GM23338 (cell line): Measurements from ENCODE around the gene IKZF1. TPM values are rescaled to one million over a fixed set of nuclear protein-coding genes. Genes with fewer than 3 reads are reported as not detected.

Experiments used
- ATAC-seq: fragments of 200-7000 bp; cut with Tn5 transposase; 3 replicates; pipeline ENCODE4 v1.9.1; 2020
- DNase-seq: peaks from one replicate; pipeline ENCODE4 v3.0.0-alpha.2; 2015; ENCODE audit warnings: low spot score
- H2AFZ ChIP-seq: fragments of 200-600 bp; sonication (generic); 2 replicates; pipeline ENCODE4 v1.8.0; 2016; ENCODE audit warnings: antibody characterized with exemption, mild to moderate bottlenecking, moderate library complexity
- H3F3A ChIP-seq: fragments of 200-600 bp; sonication (generic); replicated peaks from 2 replicates; pipeline ENCODE4 v1.8.0; 2017; ENCODE audit warnings: antibody characterized with exemption, mixed run types, low read depth
- H3K27ac ChIP-seq: fragments of 200-600 bp; sonication (generic); 2 replicates; pipeline ENCODE4 v1.6.1; 2016; ENCODE audit warnings: low read depth
- H3K27me3 ChIP-seq: fragments of 200-600 bp; sonication (generic); 2 replicates; pipeline ENCODE4 v1.8.0; 2016; ENCODE audit warnings: mild to moderate bottlenecking, mixed run types, moderate library complexity; ENCODE audit not compliant: insufficient read depth
- H3K36me3 ChIP-seq: fragments of 200-600 bp; sonication (generic); 2 replicates; pipeline ENCODE4 v1.8.0; 2016; ENCODE audit warnings: mild to moderate bottlenecking; ENCODE audit not compliant: insufficient read depth
- H3K4me1 ChIP-seq: fragments of 200-600 bp; sonication (generic); 2 replicates; pipeline ENCODE4 v1.8.0; 2016; ENCODE audit warnings: mild to moderate bottlenecking, moderate library complexity; ENCODE audit not compliant: insufficient read depth
- H3K4me2 ChIP-seq: fragments of 200-600 bp; sonication (generic); 2 replicates; pipeline ENCODE4 v1.7.1; 2017; ENCODE audit warnings: mixed run types
- H3K4me3 ChIP-seq: fragments of 200-600 bp; sonication (generic); 2 replicates; pipeline ENCODE4 v1.6.1; 2016; ENCODE audit warnings: mixed run types
- H3K79me2 ChIP-seq: fragments of 200-600 bp; sonication (generic); replicated peaks from 2 replicates; pipeline ENCODE4 v1.8.0; 2017; ENCODE audit warnings: mild to moderate bottlenecking; ENCODE audit not compliant: insufficient read depth
- H3K9me2 ChIP-seq: fragments of 200-600 bp; sonication (generic); 2 replicates; pipeline ENCODE4 v1.8.0; 2017; ENCODE audit not compliant: insufficient read depth
- H4K20me1 ChIP-seq: fragments of 200-600 bp; sonication (generic); replicated peaks from 2 replicates; pipeline ENCODE4 v1.8.0; 2017; ENCODE audit warnings: mild to moderate bottlenecking; ENCODE audit not compliant: insufficient read depth
- H3K27ac Mint-ChIP-seq: 2 replicates; pipeline ENCODE4 v1.8.0; 2020; ENCODE audit warnings: inconsistent platforms, mild to moderate bottlenecking, moderate library complexity, mixed read lengths
- H3K27me3 Mint-ChIP-seq: 3 replicates; pipeline ENCODE4 v1.8.0; 2022; ENCODE audit warnings: low read depth, mild to moderate bottlenecking, moderate library complexity, mixed read lengths, inconsistent platforms; ENCODE audit not compliant: insufficient read depth, poor library complexity
- H3K36me3 Mint-ChIP-seq: 3 replicates; pipeline ENCODE4 v1.8.0; 2021; ENCODE audit warnings: low read depth, mild to moderate bottlenecking, inconsistent platforms, moderate library complexity, mixed read lengths
- H3K4me1 Mint-ChIP-seq: 3 replicates; pipeline ENCODE4 v1.8.0; 2020; ENCODE audit warnings: mild to moderate bottlenecking, inconsistent platforms, mixed read lengths
- H3K4me3 Mint-ChIP-seq: 3 replicates; pipeline ENCODE4 v1.8.0; 2021; ENCODE audit warnings: moderate library complexity, mild to moderate bottlenecking, inconsistent platforms, mixed read lengths
- H3K9me3 Mint-ChIP-seq: 3 replicates; pipeline ENCODE4 v1.8.0; 2020; ENCODE audit warnings: moderate library complexity, mild to moderate bottlenecking, inconsistent platforms, mixed read lengths
- CREB1 ChIP-seq: fragments of 250-450 bp; sonication (Bioruptor Pico); IDR thresholded peaks from 2 replicates; pipeline ENCODE4 v1.5.0; 2020; ENCODE audit warnings: low read depth, mild to moderate bottlenecking, moderate library complexity
- CTCF ChIP-seq, 2 experiments: fragments of 200-600 bp in 1 of 2; sonication (generic) in 1 of 2; conservative IDR thresholded peaks; 2 replicates each; pipeline versions ENCODE4 v1.5.1 to v1.6.1; 2016 to 2017; ENCODE audit warnings: antibody characterized with exemption in 2 of 2, low read depth in 2 of 2, mild to moderate bottlenecking in 2 of 2, moderate library complexity in 1 of 2
- ETS1 ChIP-seq: IDR thresholded peaks from 2 replicates; pipeline ENCODE4 v1.6.1; 2016; ENCODE audit warnings: antibody characterized with exemption
- EZH2 ChIP-seq: fragments of 200-600 bp; sonication (generic); IDR thresholded peaks from one replicate; pipeline ENCODE4 v1.8.0; 2017; ENCODE audit warnings: antibody characterized with exemption, mild to moderate bottlenecking, low read depth; ENCODE audit not compliant: unreplicated experiment
- EZH2phosphoT487 ChIP-seq: fragments of 200-600 bp; sonication (generic); IDR thresholded peaks from one replicate; pipeline ENCODE4 v1.8.1; 2018; ENCODE audit warnings: antibody characterized with exemption; ENCODE audit not compliant: unreplicated experiment
- JUNB ChIP-seq: IDR thresholded peaks from one replicate; pipeline ENCODE4 v1.6.1; 2016; ENCODE audit warnings: antibody characterized with exemption; ENCODE audit not compliant: unreplicated experiment
- NANOG ChIP-seq: IDR thresholded peaks from 2 replicates; pipeline ENCODE4 v1.6.1; 2016; ENCODE audit warnings: antibody characterized with exemption, borderline replicate concordance
- POLR2AphosphoS5 ChIP-seq: IDR thresholded peaks from 2 replicates; pipeline ENCODE4 v1.6.1; 2016; ENCODE audit warnings: antibody characterized with exemption, low read depth
- REST ChIP-seq: IDR thresholded peaks from one replicate; pipeline ENCODE4 v1.6.1; 2018; ENCODE audit warnings: antibody characterized with exemption; ENCODE audit not compliant: unreplicated experiment
- STAT1 ChIP-seq: IDR thresholded peaks from one replicate; pipeline ENCODE4 v1.6.1; 2016; ENCODE audit warnings: antibody characterized with exemption; ENCODE audit not compliant: unreplicated experiment
- ZNF114 ChIP-seq: fragments of 250-450 bp; sonication (Bioruptor Pico); IDR thresholded peaks from 2 replicates; pipeline ENCODE4 v1.5.0; 2020; ENCODE audit warnings: mild to moderate bottlenecking, moderate library complexity
- ZNF331 ChIP-seq: fragments of 250-450 bp; sonication (Bioruptor Pico); IDR thresholded peaks from 2 replicates; pipeline ENCODE4 v1.5.0; 2020; ENCODE audit warnings: low read depth, mild to moderate bottlenecking, moderate library complexity
- ZNF462 ChIP-seq: fragments of 250-450 bp; sonication (Bioruptor Pico); IDR thresholded peaks from 2 replicates; pipeline ENCODE4 v1.5.0; 2020; ENCODE audit warnings: mild to moderate bottlenecking, moderate library complexity
- polyA plus RNA-seq: library from polyadenylated mRNA; unstranded; fragments of >200 nt; fragmentation: Nextera tagmentation; extraction: Ambion mirVana; gene quantifications from 2 replicates; pipeline ENCODE4 v1.2.1, GENCODE V29; 2016
- total RNA-seq: library from RNA; depleted of rRNA; stranded (reverse); fragments of >200 nt; shearing (Covaris generic); gene quantifications from 2 replicates; pipeline ENCODE4 v1.2.3, GENCODE V29; 2014

The IKZF1 gene
- total and polyA plus RNA-seq, 2 experiments from 2014 or later, result 0.57 to 1.8 TPM

GRCh38 chr7:50268990-50269389, 35.5 kb upstream of the IKZF1 start:
- H3K4me3 ChIP-seq, result no peak overlapping the region
- H3K4me1 ChIP-seq, result peaks cover 11% of the 10 kb centered on the region
- no peak overlapping the region for H3K27ac Mint-ChIP-seq
- ATAC-seq, result no peak
- H3K4me1 Mint-ChIP-seq, result peaks cover 24% of the 10 kb centered on the region
- no peak overlapping the region for H2AFZ ChIP-seq
- TF ChIP-seq CREB1 (no peak), ETS1 (no peak), STAT1 (no peak), ZNF331 (no peak), CTCF (conservative IDR thresholded peaks at IDR 0.05; ENCODE audit: low read depth in 2 of 2) (no peak), JUNB (no peak), ZNF114 (CRISPR knock-in tag) (no peak), POLR2AphosphoS5 (no peak), ZNF462 (CRISPR knock-in tag) (no peak), REST (no peak), NANOG (no peak), EZH2 (no peak), EZH2phosphoT487 (no peak)
- no peak overlapping the region for H3K4me3 Mint-ChIP-seq
- no peaks in the 10 kb centered on the region for H3K27me3 ChIP-seq
- H3K36me3 ChIP-seq, result no peaks in the 10 kb centered on the region
- H3K9me2 ChIP-seq, result no peaks in the 10 kb centered on the region; the same call in 1 of the 2 replicates
- H3K9me3 Mint-ChIP-seq, result peaks cover 4% of the 10 kb centered on the region; the same call in 1 of the 3 replicates
- peaks cover 6% of the 10 kb centered on the region for H3K27me3 Mint-ChIP-seq
- no peak overlapping the region for H3K27ac ChIP-seq
- no peaks in the 10 kb centered on the region for H3K36me3 Mint-ChIP-seq
- no peak for DNase-seq
- H4K20me1 ChIP-seq, result no peaks in the 10 kb centered on the region
- no peak overlapping the region for H3K4me2 ChIP-seq
- no peaks in the 10 kb centered on the region for H3K79me2 ChIP-seq
- H3F3A ChIP-seq, result no peaks in the 10 kb centered on the region
